Thyroid gland (tissue), 4 donors: Measurements from ENCODE around the gene TCERG1.

Experiments used
- CTCF ChIP-seq, 6 experiments: fragments of 200-600 bp in 3 of 6; fragments of 450-650 bp in 3 of 6; sonication (generic) in 3 of 6; IDR thresholded peaks; one replicate each; pipeline ENCODE4 v1.5.1; 2016 to 2019; ENCODE audit warnings: antibody characterized with exemption in 6 of 6, mild to moderate bottlenecking in 2 of 6, inconsistent platforms in 1 of 6, moderate library complexity in 1 of 6
- POLR2A ChIP-seq, 2 donors: fragments of 450-650 bp; IDR thresholded peaks; one replicate each; pipeline ENCODE4 v1.6.1; 2017; ENCODE audit warnings: antibody characterized with exemption in 2 of 2, mild to moderate bottlenecking in 2 of 2, moderate library complexity in 1 of 2

- TF ChIP-seq CTCF (IDR thresholded peaks at IDR 0.05), result no peak
- TF ChIP-seq POLR2A (IDR thresholded peaks at IDR 0.05), result no peak
Observed at GRCh38 chr5:146515473-146516150, 68.5 kb downstream of the TCERG1 start.
